ENCODE measurements around the gene NUCKS1.

GRCh38 chr1:205714906-205715246, 35.1 kb downstream of the NUCKS1 start:
- TF ChIP-seq CTCF (IDR thresholded peaks at IDR 0.05; ENCODE audit: low read depth, low read length) (no peak), POLR2A (IDR thresholded peaks at IDR 0.05; ENCODE audit: extremely low read depth, insufficient read length) (no peak), MAX (IDR thresholded peaks at IDR 0.05; ENCODE audit: low read depth, low read length) (no peak), MYC (IDR thresholded peaks at IDR 0.05; ENCODE audit: low read depth, low read length) (no peak)

Data from NB4 (cell line).